ENCODE measurements around the gene ADAMTS14.

DNA sequence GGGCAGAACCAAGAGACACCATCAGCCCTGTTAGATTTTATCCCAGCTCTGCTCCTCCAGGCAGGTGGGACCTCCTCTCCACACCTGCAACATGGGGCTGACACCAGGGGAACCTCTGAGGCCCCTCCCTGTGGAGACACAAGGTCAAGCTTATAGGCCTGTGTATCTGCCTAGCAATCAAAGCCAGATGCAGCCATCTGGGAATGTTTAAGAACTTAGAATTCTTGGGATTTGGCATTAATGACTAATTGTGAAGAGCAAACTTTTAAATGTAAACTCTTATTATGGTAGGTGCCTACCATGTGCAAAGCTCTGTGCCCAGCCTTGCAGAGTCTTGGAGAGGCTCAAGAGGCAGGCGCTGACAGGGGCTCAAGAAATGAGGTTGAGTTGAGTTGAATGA, 60.7 kb downstream of the ADAMTS14 start:
- TF ChIP-seq, protein P1, sequence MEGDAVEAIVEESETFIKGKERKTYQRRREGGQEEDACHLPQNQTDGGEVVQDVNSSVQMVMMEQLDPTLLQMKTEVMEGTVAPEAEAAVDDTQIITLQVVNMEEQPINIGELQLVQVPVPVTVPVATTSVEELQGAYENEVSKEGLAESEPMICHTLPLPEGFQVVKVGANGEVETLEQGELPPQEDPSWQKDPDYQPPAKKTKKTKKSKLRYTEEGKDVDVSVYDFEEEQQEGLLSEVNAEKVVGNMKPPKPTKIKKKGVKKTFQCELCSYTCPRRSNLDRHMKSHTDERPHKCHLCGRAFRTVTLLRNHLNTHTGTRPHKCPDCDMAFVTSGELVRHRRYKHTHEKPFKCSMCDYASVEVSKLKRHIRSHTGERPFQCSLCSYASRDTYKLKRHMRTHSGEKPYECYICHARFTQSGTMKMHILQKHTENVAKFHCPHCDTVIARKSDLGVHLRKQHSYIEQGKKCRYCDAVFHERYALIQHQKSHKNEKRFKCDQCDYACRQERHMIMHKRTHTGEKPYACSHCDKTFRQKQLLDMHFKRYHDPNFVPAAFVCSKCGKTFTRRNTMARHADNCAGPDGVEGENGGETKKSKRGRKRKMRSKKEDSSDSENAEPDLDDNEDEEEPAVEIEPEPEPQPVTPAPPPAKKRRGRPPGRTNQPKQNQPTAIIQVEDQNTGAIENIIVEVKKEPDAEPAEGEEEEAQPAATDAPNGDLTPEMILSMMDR (conservative IDR thresholded peaks at IDR 0.05; ENCODE audit: low read length): no peak
- no peak for TF ChIP-seq EZH2phosphoT487 (IDR thresholded peaks at IDR 0.05; ENCODE audit: borderline replicate concordance, low read depth, low read length)

Measured in OCI-LY7 (cell line).